Naive thymus-derived CD4-positive, alpha-beta T cell (primary cell): ENCODE results near the gene GALNT7. TPM values are rescaled to one million over a fixed set of nuclear protein-coding genes. Genes with fewer than 3 reads are reported as not detected.

Experiments used
- ATAC-seq: fragments of 150-1000 bp; cut with Tn5 transposase; 2 replicates; pipeline ENCODE4 v1.10.0; 2021; ENCODE audit warnings: mild to moderate bottlenecking, moderate library complexity
- CTCF ChIA-PET: fragments of 350-600 bp; sonication (Branson Sonifier 250); formaldehyde crosslinking; loops from one replicate; lab custom pipeline; 2021; ENCODE audit warnings: antibody characterized with exemption; lab: Charles Lee
- POLR2A ChIA-PET: fragments of 350-600 bp; sonication (Branson Sonifier 250); formaldehyde crosslinking; loops from one replicate; lab custom pipeline; 2021; ENCODE audit warnings: antibody characterized with exemption, inconsistent platforms; lab: Charles Lee
- DNase-seq, 9 donors: peaks; one replicate each; pipeline versions ENCODE4 v3.0.0 to v3.0.0-alpha.2; 2020 to 2022; ENCODE audit warnings: mixed read lengths in 1 of 9
- H3K27ac ChIP-seq: one replicate; pipeline ENCODE4 v1.7.0; 2013; ENCODE audit warnings: mild to moderate bottlenecking, low read depth, low read length, moderate library complexity
- H3K27me3 ChIP-seq, 2 donors: one replicate each; pipeline ENCODE4 v1.7.0; 2013; ENCODE audit warnings: low read length in 2 of 2, mild to moderate bottlenecking in 2 of 2, moderate library complexity in 2 of 2; ENCODE audit not compliant: control insufficient read depth in 2 of 2, insufficient read depth in 2 of 2
- H3K36me3 ChIP-seq, 3 experiments: 1 replicate in 2 of 3; 2 replicates in 1 of 3; pipeline ENCODE4 v1.7.0; 2013; ENCODE audit warnings: low read length in 3 of 3, mild to moderate bottlenecking in 3 of 3, moderate library complexity in 1 of 3; ENCODE audit not compliant: insufficient read depth in 3 of 3, control insufficient read depth in 2 of 3
- H3K4me1 ChIP-seq, 2 donors: one replicate each; pipeline ENCODE4 v1.7.0; 2013; ENCODE audit warnings: low read length in 2 of 2, mild to moderate bottlenecking in 2 of 2, moderate library complexity in 1 of 2; ENCODE audit not compliant: control insufficient read depth in 2 of 2, insufficient read depth in 2 of 2
- H3K4me3 ChIP-seq: 2 replicates; pipeline ENCODE4 v1.7.0; 2013; ENCODE audit warnings: mild to moderate bottlenecking, low read length
- H3K9me3 ChIP-seq, 3 experiments: 1 replicate in 2 of 3; 2 replicates in 1 of 3; pipeline ENCODE4 v1.7.0; 2013; ENCODE audit warnings: low read length in 3 of 3; ENCODE audit not compliant: control insufficient read depth in 2 of 3
- H3K27ac Mint-ChIP-seq, 9 donors: one replicate each; pipeline ENCODE4 v1.8.0; 2020 to 2022; ENCODE audit warnings: mixed read lengths in 9 of 9, mild to moderate bottlenecking in 8 of 9, moderate library complexity in 5 of 9, inconsistent platforms in 2 of 9
- H3K27me3 Mint-ChIP-seq, 5 donors: one replicate each; pipeline ENCODE4 v1.8.0; 2021 to 2022; ENCODE audit warnings: mixed read lengths in 5 of 5, mild to moderate bottlenecking in 1 of 5
- H3K36me3 Mint-ChIP-seq, 5 donors: one replicate each; pipeline ENCODE4 v1.8.0; 2020 to 2022; ENCODE audit warnings: mixed read lengths in 5 of 5, mild to moderate bottlenecking in 3 of 5, inconsistent platforms in 1 of 5
- H3K4me1 Mint-ChIP-seq, 7 donors: one replicate each; pipeline ENCODE4 v1.8.0; 2020 to 2022; ENCODE audit warnings: mixed read lengths in 7 of 7, mild to moderate bottlenecking in 3 of 7, inconsistent platforms in 1 of 7
- H3K4me3 Mint-ChIP-seq, 10 donors: one replicate each; pipeline ENCODE4 v1.8.0; 2020 to 2022; ENCODE audit warnings: mild to moderate bottlenecking in 10 of 10, mixed read lengths in 10 of 10, moderate library complexity in 6 of 10, inconsistent platforms in 2 of 10
- H3K9me3 Mint-ChIP-seq, 11 donors: one replicate each; pipeline ENCODE4 v1.8.0; 2020 to 2022; ENCODE audit warnings: mixed read lengths in 11 of 11, mild to moderate bottlenecking in 4 of 11, inconsistent platforms in 1 of 11, moderate library complexity in 1 of 11
- intact Hi-C, 2 donors: fragments of 100-400 bp; cut with micrococcal nuclease; formaldehyde crosslinking; loops; one replicate each; pipeline ENCODE4 v1.15.1; 2023
- polyA plus RNA-seq, 2 donors: library from polyadenylated mRNA; unstranded; fragments of 300-500 nt; fragmentation: Illumina TruSeq; gene quantifications; one replicate each; pipeline ENCODE4 v1.2.3, GENCODE V29; 2021
- total RNA-seq, 6 experiments: library from RNA in 5 of 6; stranded (reverse) in 5 of 6; gene quantifications; 1 replicate in 5 of 6; 2 replicates in 1 of 6; pipeline ENCODE4 v1.2.3 and lab custom pipeline; 2021 to 2026

GALNT7 gene
- total and polyA plus RNA-seq, 7 experiments from 2014 or later: 8.3 to 24.1 (median 16.8) TPM

GRCh38 chr4:173307778-173308177 is 139.2 kb downstream of the GALNT7 start:
- Mint-ChIP-seq H3K27me3 (no peaks in the 10 kb centered on the region), H3K4me3 (no peak overlapping the region), H3K27ac (no peak overlapping the region), H3K4me1 (peaks cover 0 to 4% (median 0%) of the 10 kb centered on the region in 7 donors), H3K36me3 (peaks cover 5 to 41% (median 9%) of the 10 kb centered on the region in 5 donors), H3K9me3 (no peaks in the 10 kb centered on the region)
- H3K36me3 ChIP-seq: no peaks in the 10 kb centered on the region
- CTCF ChIA-PET: no interaction called here
- ATAC-seq: no peak
- intact Hi-C loops: no loop called here
- H3K27ac ChIP-seq: no peak overlapping the region
- no peaks in the 10 kb centered on the region for H3K4me1 ChIP-seq
- H3K27me3 ChIP-seq: no peaks in the 10 kb centered on the region
- POLR2A ChIA-PET: interaction anchor here (0.6 kb wide), 1 partner anchor 29 kb away, joined by 3 read pairs; no protein-coding TSS in a partner anchor
- H3K9me3 ChIP-seq: no peaks in the 10 kb centered on the region
- H3K4me3 ChIP-seq: no peak overlapping the region
- DNase-seq: no peak

- ATAC-seq: no peak
- Histone ChIP-seq H3K9me3 (no peaks in the 10 kb centered on the region), H3K4me1 (no peaks in the 10 kb centered on the region), H3K27ac (no peak overlapping the region), H3K27me3 (no peaks in the 10 kb centered on the region), H3K36me3 (peaks cover 0 to 12% (median 0%) of the 10 kb centered on the region in 3 experiments), H3K4me3 (no peak overlapping the region)
- POLR2A ChIA-PET: no interaction called here
- H3K4me3 Mint-ChIP-seq: no peak overlapping the region
- intact Hi-C loops: no loop called here
- peaks cover 0 to 4% (median 0%) of the 10 kb centered on the region in 7 donors for H3K4me1 Mint-ChIP-seq
- H3K36me3 Mint-ChIP-seq: peaks cover 5 to 17% (median 9%) of the 10 kb centered on the region in 5 donors
- DNase-seq: no peak
- H3K27me3 Mint-ChIP-seq: no peaks in the 10 kb centered on the region
- peak overlapping the region in 1 of 9 donors; percentile 71 for H3K27ac Mint-ChIP-seq
- CTCF ChIA-PET: no interaction called here
- H3K9me3 Mint-ChIP-seq: no peaks in the 10 kb centered on the region
Measured at GRCh38 chr4:173311368-173311767, 142.8 kb downstream of the GALNT7 start.

GRCh38 chr4:173314715-173315114 is 146.1 kb downstream of the GALNT7 start:
- H3K4me1 Mint-ChIP-seq: peaks cover 0 to 6% (median 0%) of the 10 kb centered on the region in 7 donors
- H3K27ac Mint-ChIP-seq: no peak overlapping the region
- Histone ChIP-seq H3K4me1 (no peaks in the 10 kb centered on the region), H3K27ac (no peak overlapping the region), H3K36me3 (peaks cover 0 to 15% (median 7%) of the 10 kb centered on the region in 3 experiments), H3K27me3 (no peaks in the 10 kb centered on the region), H3K9me3 (no peaks in the 10 kb centered on the region), H3K4me3 (no peak overlapping the region)
- peaks cover 0 to 12% (median 4%) of the 10 kb centered on the region in 5 donors for H3K36me3 Mint-ChIP-seq
- no peaks in the 10 kb centered on the region for H3K9me3 Mint-ChIP-seq
- DNase-seq (no peak), ATAC-seq (no peak)
- H3K4me3 Mint-ChIP-seq: no peak overlapping the region
- ChIA-PET POLR2A (no interaction called here), CTCF (no interaction called here)
- intact Hi-C loops: loop anchor here in 1 of 2 donors (5.0 kb wide), 1 partner anchor 808 kb away; no protein-coding TSS in a partner anchor
- no peaks in the 10 kb centered on the region for H3K27me3 Mint-ChIP-seq

- H3K36me3 ChIP-seq: peaks cover 0 to 15% (median 7%) of the 10 kb centered on the region in 3 experiments
- H3K27me3 ChIP-seq: no peaks in the 10 kb centered on the region
- Mint-ChIP-seq H3K4me1 (peaks cover 0 to 5% (median 0%) of the 10 kb centered on the region in 7 donors), H3K36me3 (peaks cover 0 to 14% (median 2%) of the 10 kb centered on the region in 5 donors), H3K9me3 (no peaks in the 10 kb centered on the region), H3K27ac (no peak overlapping the region), H3K27me3 (no peaks in the 10 kb centered on the region), H3K4me3 (no peak overlapping the region)
- ChIA-PET POLR2A (no interaction called here), CTCF (interaction anchor here (5.8 kb wide), 1 partner anchor 101 kb away, joined by 48 read pairs; no protein-coding TSS in a partner anchor)
- intact Hi-C loops: loop anchor here in 1 of 2 donors (5.0 kb wide), 1 partner anchor 806 kb away; no protein-coding TSS in a partner anchor
- H3K4me3 ChIP-seq: no peak overlapping the region
- ATAC-seq (no peak), DNase-seq (no peak)
- H3K27ac ChIP-seq: no peak overlapping the region
- no peaks in the 10 kb centered on the region for H3K9me3 ChIP-seq
- no peaks in the 10 kb centered on the region for H3K4me1 ChIP-seq
Measured at GRCh38 chr4:173316060-173316459, 147.4 kb downstream of the GALNT7 start.

GRCh38 chr4:173317004-173317403 is 148.4 kb downstream of the GALNT7 start:
- intact Hi-C loops: loop anchor here in 1 of 2 donors (5.0 kb wide), 1 partner anchor 805 kb away; no protein-coding TSS in a partner anchor
- H3K27ac ChIP-seq: no peak overlapping the region
- no peak overlapping the region for H3K4me3 ChIP-seq
- Mint-ChIP-seq H3K4me1 (peaks cover 0 to 5% (median 0%) of the 10 kb centered on the region in 7 donors), H3K27ac (no peak overlapping the region), H3K4me3 (no peak overlapping the region), H3K27me3 (no peaks in the 10 kb centered on the region), H3K9me3 (no peaks in the 10 kb centered on the region), H3K36me3 (peaks cover 0 to 16% (median 5%) of the 10 kb centered on the region in 5 donors)
- H3K27me3 ChIP-seq: no peaks in the 10 kb centered on the region
- DNase-seq (no peak), ATAC-seq (no peak)
- peaks cover 0 to 15% (median 7%) of the 10 kb centered on the region in 3 experiments for H3K36me3 ChIP-seq
- ChIA-PET CTCF (interaction anchor here (0.7 to 5.8 kb wide), 3 partner anchors 25 to 100 kb away, joined by 3 to 48 read pairs (median 3); no protein-coding TSS in a partner anchor), POLR2A (no interaction called here)
- no peaks in the 10 kb centered on the region for H3K9me3 ChIP-seq
- no peaks in the 10 kb centered on the region for H3K4me1 ChIP-seq

- Mint-ChIP-seq H3K4me3 (no peak overlapping the region), H3K9me3 (no peaks in the 10 kb centered on the region), H3K27ac (no peak overlapping the region), H3K27me3 (no peaks in the 10 kb centered on the region), H3K4me1 (peaks cover 0 to 5% (median 0%) of the 10 kb centered on the region in 7 donors), H3K36me3 (peaks cover 0 to 16% (median 5%) of the 10 kb centered on the region in 5 donors)
- ATAC-seq: no peak
- no peaks in the 10 kb centered on the region for H3K9me3 ChIP-seq
- DNase-seq: no peak
- no peak overlapping the region for H3K4me3 ChIP-seq
- peaks cover 0 to 15% (median 7%) of the 10 kb centered on the region in 3 experiments for H3K36me3 ChIP-seq
- H3K4me1 ChIP-seq: no peaks in the 10 kb centered on the region
- CTCF ChIA-PET: interaction anchor here (0.8 to 5.8 kb wide), 12 partner anchors 15 to 295 kb away, joined by 3 to 48 read pairs (median 4); partner anchors contain the start of gene SAP30
- intact Hi-C loops: loop anchor here (1.0 to 5.0 kb wide), 7 partner anchors 15 to 839 kb away; partner anchors contain the start of gene HMGB2 (in 1 of the 2)
- POLR2A ChIA-PET: interaction anchor here (0.9 to 1.7 kb wide), 2 partner anchors 15 to 16 kb away, joined by 3 to 4 read pairs; partner anchors contain the start of gene HMGB2
- no peaks in the 10 kb centered on the region for H3K27me3 ChIP-seq
- H3K27ac ChIP-seq: no peak overlapping the region
Measured at GRCh38 chr4:173318240-173318639, 149.6 kb downstream of the GALNT7 start.
